GM18861 (cell line): Measurements from ENCODE around the gene TMEM38B.

Source experiments
- ATAC-seq: cut with Tn5 transposase; IDR thresholded peaks from one replicate; pipeline ENCODE4 v1.9.1; 2021; ENCODE audit not compliant: unreplicated experiment

Gene TMEM38B, protein sequence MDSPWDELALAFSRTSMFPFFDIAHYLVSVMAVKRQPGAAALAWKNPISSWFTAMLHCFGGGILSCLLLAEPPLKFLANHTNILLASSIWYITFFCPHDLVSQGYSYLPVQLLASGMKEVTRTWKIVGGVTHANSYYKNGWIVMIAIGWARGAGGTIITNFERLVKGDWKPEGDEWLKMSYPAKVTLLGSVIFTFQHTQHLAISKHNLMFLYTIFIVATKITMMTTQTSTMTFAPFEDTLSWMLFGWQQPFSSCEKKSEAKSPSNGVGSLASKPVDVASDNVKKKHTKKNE

GRCh38 chr9:105694190-105694847, at the start of gene TMEM38B:
Gene TMEM38B, plus strand, starts transcription at chr9:105694541. Its CDS starts 120 bp downstream, at chr9:105694661.
- ATAC-seq = peak; percentile 68

GRCh38 chr9:105646879-105647594, 47.3 kb upstream of the TMEM38B start:
- no peak for ATAC-seq

GRCh38 chr9:105647595-105648349, 46.6 kb upstream of the TMEM38B start:
- ATAC-seq = no peak

DNA sequence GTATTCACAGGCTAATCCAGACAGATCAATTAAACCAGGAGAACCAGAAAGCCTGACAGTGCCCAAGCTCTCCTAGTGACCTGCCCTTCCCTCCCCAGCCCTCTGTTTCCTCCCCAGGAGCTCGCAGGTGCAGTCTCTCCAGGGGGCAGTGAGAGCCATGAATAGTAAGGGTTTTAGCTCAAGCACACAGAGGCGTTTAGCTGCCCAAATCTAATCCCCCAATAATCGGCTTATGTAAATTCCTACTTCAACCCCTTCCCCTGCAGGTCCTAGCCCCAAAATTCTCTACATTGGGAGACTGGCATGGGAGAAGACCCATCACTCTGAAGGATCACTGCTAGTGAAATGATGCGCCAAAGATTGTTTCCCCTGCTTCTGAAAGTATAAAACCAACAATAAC, 42.5 kb upstream of the TMEM38B start:
- no peak for ATAC-seq

DNA sequence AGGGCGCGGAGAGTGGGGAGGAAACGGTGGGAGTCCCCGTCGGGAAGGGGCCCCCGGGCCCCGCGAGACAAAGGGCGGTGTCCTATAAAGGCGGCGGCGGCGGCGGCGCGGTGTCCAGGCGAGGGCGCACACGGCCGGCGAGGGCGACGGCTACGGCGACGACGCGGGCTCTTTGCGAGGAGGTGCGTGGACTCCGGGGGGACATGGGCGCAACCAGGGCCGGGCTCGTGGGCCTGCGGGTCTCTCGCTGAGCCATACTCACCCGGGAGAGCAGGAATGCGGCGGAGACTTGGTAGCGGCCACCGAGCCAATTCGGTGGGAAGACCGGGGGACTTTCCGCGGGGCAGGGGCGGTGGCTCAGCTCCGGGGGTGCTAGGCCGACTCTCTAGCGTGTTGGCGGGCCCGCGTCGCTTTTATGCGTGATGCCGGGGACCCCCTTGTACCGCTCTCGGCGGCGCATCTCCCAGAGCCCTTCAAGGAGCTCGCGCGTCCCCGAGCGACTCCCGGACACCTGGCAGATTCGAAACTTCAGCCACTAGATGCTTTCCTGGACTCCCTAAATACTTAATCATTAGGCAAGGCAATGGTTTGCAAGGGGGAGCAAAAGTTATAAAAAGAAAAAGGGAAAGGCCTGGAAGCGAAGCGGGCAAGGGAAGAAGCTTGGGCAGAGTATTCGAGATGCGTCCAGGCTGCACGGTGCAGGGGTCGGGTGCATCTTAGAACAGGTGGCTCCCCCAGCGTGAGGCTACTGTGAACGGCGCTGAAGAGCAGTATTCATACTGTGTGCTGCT, 38.0 kb upstream of the TMEM38B start:
- ATAC-seq = no peak

GRCh38 chr9:105658351-105658750, 36.0 kb upstream of the TMEM38B start:
- no peak for ATAC-seq

DNA sequence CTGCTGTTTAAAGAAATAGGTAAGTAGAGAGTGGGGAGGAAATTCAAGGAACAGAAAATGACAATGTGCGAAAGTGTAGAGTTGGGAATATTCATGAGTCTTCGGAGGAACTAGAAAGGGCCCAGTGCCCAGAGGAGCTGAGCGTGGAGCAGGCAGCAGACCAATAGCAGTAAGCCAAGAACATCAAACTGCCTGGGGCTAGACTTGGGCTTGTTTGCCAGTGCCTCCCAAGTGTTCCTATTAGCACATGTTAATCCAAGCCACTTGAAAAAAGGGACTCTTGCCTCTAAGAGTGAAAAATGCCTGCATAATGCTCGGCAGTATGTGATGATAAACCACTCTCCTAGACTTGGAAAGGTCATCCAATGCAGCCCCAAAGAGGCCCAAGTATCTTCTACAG, 33.3 kb upstream of the TMEM38B start:
- no peak for ATAC-seq

- peak; percentile 85 for ATAC-seq
These were observed 31.9 kb upstream of the TMEM38B start, which contains the start of gene TAL2 for GRCh38 chr9:105662184-105663104. Gene TAL2, plus strand, starts transcription at chr9:105662457. Its CDS starts 40 bp downstream, at chr9:105662497.

- ATAC-seq = no peak
These were observed 30.4 kb upstream of the TMEM38B start for GRCh38 chr9:105663914-105664313.

DNA sequence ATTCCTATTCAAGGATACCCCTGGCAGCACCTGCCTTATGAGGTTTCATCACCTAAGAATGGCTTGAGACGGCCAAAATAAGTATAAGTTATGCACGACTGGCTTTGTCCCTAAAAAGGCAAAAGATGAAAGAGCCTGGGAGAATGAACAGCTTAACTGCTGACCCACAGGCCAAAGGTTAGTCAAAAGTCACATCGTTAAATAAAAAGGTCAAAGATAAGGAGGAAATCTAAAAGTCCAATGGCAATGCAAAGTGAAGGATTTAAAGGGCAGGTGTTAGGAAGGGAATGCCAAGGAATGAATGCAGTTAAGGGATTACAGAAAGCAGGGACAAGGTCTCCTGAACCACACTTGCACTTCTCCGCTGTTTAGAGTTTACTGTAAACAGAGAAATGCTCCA, 26.5 kb upstream of the TMEM38B start:
- no peak for ATAC-seq

DNA sequence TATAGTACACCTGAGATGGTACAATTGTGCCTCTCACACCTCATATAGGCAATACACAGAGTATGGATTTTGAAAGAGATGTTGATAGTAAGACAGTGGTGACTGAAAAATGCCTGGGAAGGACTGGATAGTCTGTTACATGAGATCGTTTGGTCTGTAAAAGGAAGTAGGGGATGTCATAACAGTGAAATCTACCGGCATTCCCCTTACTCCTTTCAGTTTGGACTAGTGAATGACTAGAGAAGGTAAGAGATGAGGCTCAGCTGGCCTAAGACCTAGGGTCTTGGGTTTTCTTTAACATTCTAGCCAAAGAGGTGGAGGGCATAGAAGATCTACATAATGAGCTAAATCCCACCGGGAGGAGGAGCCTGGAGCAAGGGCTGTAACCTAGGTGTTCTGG, 24.0 kb upstream of the TMEM38B start:
- ATAC-seq = no peak

DNA sequence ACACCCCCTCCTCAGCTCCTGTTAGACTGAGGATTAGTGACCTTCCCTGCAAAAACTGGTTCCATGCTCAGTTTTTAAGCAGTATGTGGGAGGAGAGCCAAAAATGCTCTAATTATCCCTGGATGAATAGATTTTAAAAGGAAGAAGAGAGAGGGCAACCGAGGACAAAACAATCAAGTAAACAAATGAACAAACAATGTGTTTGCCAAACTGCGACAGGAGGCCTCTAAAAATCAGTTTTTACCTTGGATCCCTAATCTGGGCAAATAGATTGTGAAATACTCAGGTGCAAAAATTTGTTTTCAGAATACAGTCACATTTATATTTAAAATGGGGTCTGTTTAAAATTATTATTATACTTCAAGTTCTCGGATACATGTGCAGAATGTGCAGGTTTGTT, 23.6 kb upstream of the TMEM38B start:
- ATAC-seq = no peak

GRCh38 chr9:105672711-105673234, 21.6 kb upstream of the TMEM38B start:
- ATAC-seq = peak; percentile 39

DNA sequence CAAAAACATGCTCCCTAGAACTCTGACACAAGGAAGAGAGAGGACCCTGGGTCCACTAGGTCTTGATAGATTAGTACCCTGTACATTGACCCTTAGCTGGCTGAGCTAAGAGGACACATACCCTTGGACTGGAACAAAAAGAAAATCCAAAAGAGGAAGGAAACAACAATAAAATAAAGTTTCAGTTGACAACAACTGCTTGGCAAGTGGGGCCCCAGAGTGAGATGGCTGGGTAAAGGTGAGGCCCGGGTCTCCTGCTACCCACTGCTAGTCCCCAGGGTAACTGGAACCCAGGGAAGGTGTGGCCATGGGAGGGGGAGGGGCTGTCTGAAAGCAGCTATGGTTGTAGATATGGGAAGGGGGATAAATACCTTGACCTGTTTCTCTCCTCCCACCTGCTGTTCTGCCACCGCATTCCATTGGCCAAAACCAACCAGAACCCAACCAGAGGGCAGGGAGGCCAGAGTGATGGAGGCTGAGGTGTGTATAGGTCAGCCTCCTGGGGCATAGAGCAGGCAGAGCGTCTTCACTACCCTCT, 20.4 kb upstream of the TMEM38B start:
- no peak for ATAC-seq

DNA sequence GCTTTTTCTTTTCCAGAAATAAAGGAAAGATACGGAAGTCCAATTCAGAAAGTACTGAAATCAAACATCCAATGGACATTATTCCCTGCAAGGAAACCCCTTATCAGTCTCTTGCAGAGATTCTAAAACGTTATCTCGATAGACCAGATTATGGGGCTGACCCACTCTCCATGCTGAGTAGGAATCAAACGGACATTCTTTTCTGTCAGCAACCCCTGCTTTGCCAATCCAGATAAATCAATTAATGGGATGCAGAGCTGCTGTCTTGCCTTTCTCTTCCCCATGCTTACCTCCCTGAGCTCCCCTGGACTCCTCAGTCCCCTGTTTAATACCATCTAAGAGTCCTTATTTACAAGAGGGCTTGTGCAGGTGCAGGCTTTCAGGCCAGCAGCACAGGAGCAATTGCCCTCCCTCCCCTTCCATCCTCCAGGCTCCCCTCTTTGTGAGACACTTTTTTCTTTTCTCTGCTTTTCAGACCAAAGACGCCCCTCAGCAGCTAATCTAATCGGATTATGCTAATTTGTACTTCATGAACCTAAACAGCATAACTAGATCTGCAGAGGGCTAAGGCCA, 17.9 kb upstream of the TMEM38B start:
- ATAC-seq = no peak

- no peak for ATAC-seq
These were observed 16.2 kb upstream of the TMEM38B start for GRCh38 chr9:105678163-105678562.

DNA sequence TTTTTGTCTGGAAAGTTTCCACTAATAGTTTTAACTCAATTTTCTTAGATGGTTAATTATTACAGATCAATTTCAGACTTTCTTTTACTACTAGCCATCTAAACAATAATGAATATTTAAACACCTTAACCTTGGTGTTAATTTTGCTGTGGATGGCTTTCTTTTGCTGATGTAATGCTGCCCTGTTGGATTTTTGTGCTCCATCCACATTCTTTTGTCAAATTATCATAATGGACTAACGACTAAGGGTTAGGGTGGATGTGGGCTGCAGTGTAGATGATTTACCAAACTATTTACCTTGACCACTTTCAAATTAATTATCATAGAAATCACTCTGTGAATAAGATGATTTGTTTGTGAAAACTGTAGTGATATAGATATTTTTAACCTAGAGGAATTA, 15.6 kb upstream of the TMEM38B start:
- ATAC-seq = no peak

- no peak for ATAC-seq
These were observed 14.9 kb upstream of the TMEM38B start for GRCh38 chr9:105679257-105680022.
